Measurements from ENCODE around the gene PER1. TPM values are rescaled to one million over a fixed set of nuclear protein-coding genes. Genes with fewer than 3 reads are reported as not detected.

The PER1 gene
- total RNA-seq, 4 donors from 2014 or later = 20.0 to 396 (median 163) TPM

GRCh38 chr17:8124350-8125153 is 27.7 kb downstream of the PER1 start:
- H3K4me1 ChIP-seq = peaks cover 0 to 37% of the 10 kb centered on the region in 2 donors

GRCh38 chr17:8123695-8124349 is 28.4 kb downstream of the PER1 start, which contains the start of gene HES7:
TSS of gene HES7 (minus strand) at chr17:8124106. CDS start at chr17:8124084, 22 bp downstream.
- no peaks in the 10 kb centered on the region for H3K27me3 ChIP-seq
- intact Hi-C loops (cut with DNase I; ENCODE audit: low total_unique reads) = loop anchor here (10.0 kb wide), 1 partner anchor 61 kb away; no protein-coding TSS in a partner anchor
- DNase-seq = peak in 1 of 2 donors; percentile 56
- no peak for TF ChIP-seq POLR2A (IDR thresholded peaks at IDR 0.05)
- TF ChIP-seq CTCF (IDR thresholded peaks at IDR 0.05) = no peak
- peaks cover 0 to 37% of the 10 kb centered on the region in 2 donors for H3K4me1 ChIP-seq
- H3K27ac ChIP-seq = peak within 1 kb of the TSS; percentile 34 to 82
- H3K36me3 ChIP-seq = no peaks in the 10 kb centered on the region
- peak within 1 kb of the TSS; percentile 43 to 65 for H3K4me3 ChIP-seq
- H3K9me3 ChIP-seq = no peaks in the 10 kb centered on the region

More at GRCh38 chr17:8124350-8125153, 27.7 kb downstream of the PER1 start:
- no peak for DNase-seq
- no peaks in the 10 kb centered on the region for H3K27me3 ChIP-seq
- peak overlapping the region in 1 of 2 donors; percentile 82 for H3K27ac ChIP-seq
- H3K4me3 ChIP-seq = peak overlapping the region; percentile 43 to 65
- TF ChIP-seq CTCF (IDR thresholded peaks at IDR 0.05) (no peak), POLR2A (IDR thresholded peaks at IDR 0.05) (no peak)
- intact Hi-C loops (cut with DNase I; ENCODE audit: low total_unique reads) = loop anchor here (10.0 kb wide), 1 partner anchor 60 kb away; no protein-coding TSS in a partner anchor
- H3K9me3 ChIP-seq = no peaks in the 10 kb centered on the region
- no peaks in the 10 kb centered on the region for H3K36me3 ChIP-seq

GRCh38 chr17:8122924-8123694 is 29.1 kb downstream of the PER1 start:
- no peak for TF ChIP-seq CTCF (IDR thresholded peaks at IDR 0.05)
- no peak for TF ChIP-seq POLR2A (IDR thresholded peaks at IDR 0.05)
- H3K4me3 ChIP-seq = peak overlapping the region; percentile 43 to 50
- intact Hi-C loops (cut with DNase I; ENCODE audit: low total_unique reads) = loop anchor here (10.0 kb wide), 1 partner anchor 62 kb away; no protein-coding TSS in a partner anchor
- H3K4me1 ChIP-seq = peaks cover 0 to 37% of the 10 kb centered on the region in 2 donors
- no peaks in the 10 kb centered on the region for H3K9me3 ChIP-seq
- H3K27ac ChIP-seq = peak overlapping the region; percentile 34 to 82
- H3K27me3 ChIP-seq = no peaks in the 10 kb centered on the region
- peak in 1 of 2 donors; percentile 28 for DNase-seq
- H3K36me3 ChIP-seq = no peaks in the 10 kb centered on the region

GRCh38 chr17:8122422-8122923 is 29.7 kb downstream of the PER1 start:
- peak in 1 of 2 donors; percentile 53 for DNase-seq
- Histone ChIP-seq H3K36me3 (no peaks in the 10 kb centered on the region), H3K4me3 (peak overlapping the region; percentile 43 to 50), H3K9me3 (no peaks in the 10 kb centered on the region), H3K4me1 (peaks cover 0 to 42% of the 10 kb centered on the region in 2 donors), H3K27me3 (no peaks in the 10 kb centered on the region), H3K27ac (peak overlapping the region; percentile 34 to 82)
- TF ChIP-seq POLR2A (IDR thresholded peaks at IDR 0.05) (no peak), CTCF (IDR thresholded peaks at IDR 0.05) (no peak)
- intact Hi-C loops (cut with DNase I; ENCODE audit: low total_unique reads) = loop anchor here (10.0 kb wide), 1 partner anchor 62 kb away; no protein-coding TSS in a partner anchor
